ENCODE results near the gene GRIK3.

The GRIK3 gene

GRCh38 chr1:36871146-36871971 is 163.0 kb downstream of the GRIK3 start:
- no peak for DNase-seq

- no peak for DNase-seq
These were observed 164.5 kb downstream of the GRIK3 start for GRCh38 chr1:36869826-36870225.

GRCh38 chr1:36869054-36869453 is 165.3 kb downstream of the GRIK3 start:
- no peak for DNase-seq

GRCh38 chr1:36867575-36867974 is 166.7 kb downstream of the GRIK3 start:
- DNase-seq = no peak

- DNase-seq = no peak
These were observed 168.0 kb downstream of the GRIK3 start for GRCh38 chr1:36866169-36866814.

GRCh38 chr1:36865602-36865900 is 168.8 kb downstream of the GRIK3 start:
- DNase-seq = no peak

DNA sequence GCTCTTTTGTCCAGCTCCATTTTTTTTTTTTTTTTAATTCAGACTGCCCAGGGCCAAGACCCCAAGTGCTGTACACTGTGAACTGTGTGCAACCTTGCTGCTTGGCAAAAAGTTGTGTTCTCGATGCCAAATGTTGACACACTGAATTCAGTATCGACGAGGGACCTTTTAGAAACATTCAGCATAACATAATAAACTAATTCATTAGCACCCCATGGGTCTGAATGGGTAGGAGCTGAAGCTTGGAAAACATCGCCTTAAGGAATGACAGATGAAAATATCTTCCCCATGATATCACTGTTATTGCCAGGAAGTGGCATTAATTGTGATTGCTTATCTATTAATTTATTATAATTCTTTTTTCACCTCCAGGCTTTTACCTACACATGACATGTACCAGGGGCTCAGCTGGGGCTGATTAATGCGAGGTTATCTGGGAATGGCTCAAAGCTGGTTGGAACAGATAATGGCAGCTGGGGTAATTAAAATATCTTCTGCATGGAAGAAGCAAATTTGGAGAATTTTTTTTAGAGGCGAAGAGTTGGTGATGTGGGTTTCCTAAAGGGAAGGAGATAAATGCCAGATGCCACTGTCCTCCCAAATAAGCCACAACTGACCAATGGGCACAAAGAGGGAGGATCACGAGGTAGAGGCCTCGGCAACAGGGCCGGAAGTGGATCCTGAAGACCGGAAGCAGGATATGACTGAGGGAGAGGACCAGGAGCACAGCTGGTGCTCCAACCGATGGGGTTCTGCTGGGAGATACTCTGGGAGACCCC is 169.3 kb downstream of the GRIK3 start:
- DNase-seq = no peak

DNA sequence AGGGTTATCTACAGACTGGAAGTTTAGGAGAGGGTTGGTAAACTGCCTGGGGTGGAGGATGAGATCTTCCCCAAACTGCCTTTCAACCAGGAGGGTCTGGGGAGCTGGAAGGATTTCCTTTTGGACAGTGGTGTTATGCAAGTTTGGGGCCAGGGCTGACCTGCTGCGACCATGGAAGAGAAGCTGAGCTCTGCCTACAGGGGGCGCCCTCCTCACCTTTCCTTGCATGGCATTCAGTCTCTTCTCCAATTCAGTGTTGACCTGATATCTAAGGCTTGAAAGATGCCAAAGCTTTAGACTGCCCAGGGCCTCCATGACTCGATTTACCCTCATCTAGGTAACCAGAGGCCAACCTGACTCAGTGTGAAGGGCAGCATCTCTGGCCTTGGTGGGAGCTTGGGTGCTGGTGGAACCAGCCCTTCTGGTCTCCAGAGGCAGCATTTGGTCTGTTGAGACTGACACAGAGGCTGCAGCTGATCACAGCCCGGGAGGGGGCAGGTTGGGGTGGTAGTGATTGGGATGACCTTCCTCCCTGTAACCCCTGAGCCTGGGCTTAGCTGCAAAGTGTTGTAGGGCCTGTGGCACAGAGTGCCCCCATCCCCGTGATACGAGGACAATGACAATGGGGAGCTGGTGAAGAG is 170.0 kb downstream of the GRIK3 start:
- no peak for DNase-seq

- DNase-seq = no peak
These were observed 170.8 kb downstream of the GRIK3 start for GRCh38 chr1:36863500-36863899.

DNA sequence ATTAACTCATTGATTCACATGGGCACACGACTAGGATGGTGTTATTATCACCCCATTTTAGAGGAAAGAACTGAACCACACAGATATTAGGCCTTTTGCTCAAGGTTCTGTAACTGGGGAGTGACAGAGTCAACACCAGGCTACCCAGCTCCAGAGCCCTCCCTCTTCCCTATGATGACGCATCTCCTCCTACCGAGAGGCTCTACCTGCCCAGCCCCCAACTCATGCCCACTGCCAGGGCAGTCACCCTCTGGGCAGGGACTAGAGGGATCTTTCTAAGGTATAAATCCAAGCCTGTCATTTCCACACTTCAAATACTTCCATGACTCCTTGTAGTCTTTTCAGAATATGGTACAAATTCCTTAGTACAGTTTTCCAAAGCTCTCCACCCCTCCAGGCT is 171.3 kb downstream of the GRIK3 start:
- no peak for DNase-seq

- no peak for DNase-seq
These were observed 172.9 kb downstream of the GRIK3 start for GRCh38 chr1:36861375-36861774.

- no peak for DNase-seq
These were observed 174.4 kb downstream of the GRIK3 start for GRCh38 chr1:36859926-36860325.

GRCh38 chr1:36858981-36859380 is 175.3 kb downstream of the GRIK3 start:
- no peak for DNase-seq

GRCh38 chr1:36858553-36858952 is 175.8 kb downstream of the GRIK3 start:
- DNase-seq = no peak

DNA sequence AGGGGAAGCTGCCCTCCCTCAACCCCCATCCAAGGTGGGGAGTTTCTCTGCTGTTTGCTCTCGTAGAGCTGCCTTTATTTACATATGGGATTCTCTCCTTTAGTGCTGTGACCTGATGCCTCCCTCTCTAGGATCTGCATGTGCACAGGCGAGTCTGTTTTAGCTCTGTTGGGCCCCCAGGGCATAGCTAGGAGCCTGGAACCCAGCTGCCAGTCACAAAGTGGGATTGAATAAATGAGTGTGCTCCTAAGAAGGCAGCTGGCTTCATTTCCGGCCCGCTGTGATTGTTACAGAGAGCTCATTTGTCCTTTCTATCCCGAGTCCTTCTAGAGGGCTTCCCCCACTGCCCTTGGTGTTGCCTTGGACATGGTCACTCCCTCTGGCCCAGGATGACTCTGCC is 176.6 kb downstream of the GRIK3 start:
- DNase-seq = no peak

- peak; percentile 6 for DNase-seq
These were observed 178.4 kb downstream of the GRIK3 start for GRCh38 chr1:36855699-36856494.

DNA sequence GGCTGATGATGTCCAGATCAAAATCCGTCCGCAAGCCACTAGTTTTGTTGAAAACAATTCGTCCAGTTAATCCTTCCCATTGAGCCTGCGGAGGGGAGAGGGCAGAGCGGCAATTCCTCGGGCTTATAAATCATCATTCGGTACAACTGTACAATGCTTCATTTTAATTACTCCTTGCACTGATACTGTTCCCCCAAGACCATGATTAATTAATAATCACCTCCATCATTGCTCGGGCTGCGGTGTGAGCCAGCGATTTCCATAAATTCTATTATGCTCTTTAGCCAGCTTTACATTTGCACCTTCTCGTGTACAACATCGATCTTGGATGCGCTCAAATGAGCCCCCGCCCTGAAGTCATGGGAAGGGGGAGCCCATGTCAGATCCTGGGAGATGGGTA is 180.7 kb downstream of the GRIK3 start:
- no peak for DNase-seq

- no peak for DNase-seq
These were observed 181.7 kb downstream of the GRIK3 start for GRCh38 chr1:36852586-36852985.

DNA sequence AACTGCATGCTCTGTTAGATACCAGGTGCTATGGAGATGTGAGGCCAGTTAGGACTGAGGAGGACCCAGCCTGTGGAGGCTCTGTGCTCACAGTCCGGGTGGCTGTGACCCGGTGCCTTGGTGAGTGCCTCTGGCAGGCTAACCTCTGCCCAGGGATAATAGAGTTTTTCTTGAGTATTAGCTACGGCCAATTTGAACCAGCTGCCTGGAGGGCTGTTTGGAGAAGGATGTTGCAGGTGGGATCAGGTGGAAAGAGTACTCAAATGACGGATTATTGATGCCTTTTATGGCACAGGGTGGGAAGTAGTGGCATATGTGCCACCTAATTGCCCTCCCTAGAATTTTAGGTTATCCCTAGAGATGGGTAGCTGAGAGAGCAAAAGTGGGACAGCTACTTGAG is 182.7 kb downstream of the GRIK3 start:
- no peak for DNase-seq

GRCh38 chr1:36851087-36851486 is 183.2 kb downstream of the GRIK3 start:
- no peak for DNase-seq

DNA sequence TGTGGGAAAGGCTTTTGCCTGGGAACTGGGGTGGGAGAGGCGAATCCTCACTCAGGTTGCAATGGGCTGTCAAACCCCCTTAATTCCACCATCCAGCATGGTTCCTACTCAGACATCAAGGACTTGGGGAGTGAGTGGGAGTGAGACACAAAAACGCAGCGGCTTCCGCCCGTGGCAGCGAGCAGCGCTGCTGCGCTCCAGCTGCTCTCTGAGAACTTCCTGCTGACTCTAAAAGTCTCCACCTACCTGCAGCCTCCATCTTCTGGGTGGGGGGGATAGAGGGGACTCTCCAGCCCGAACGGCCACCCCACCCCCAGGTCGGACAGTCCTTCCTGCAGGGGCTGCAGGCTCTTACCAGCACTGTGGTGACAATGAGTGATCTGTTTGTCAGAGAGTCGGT is 184.4 kb downstream of the GRIK3 start:
- no peak for DNase-seq

GRCh38 chr1:36847761-36848160 is 186.6 kb downstream of the GRIK3 start:
- no peak for DNase-seq

- no peak for DNase-seq
These were observed 187.1 kb downstream of the GRIK3 start for GRCh38 chr1:36847186-36847585.

Measured in activated CD4-positive, alpha-beta T cell treated with anti-CD3 and anti-CD28 coated beads, Interleukin-2, amount 50 U/mL, for 1 hour (primary cell).